Measurements from ENCODE around the gene SALL3.

SALL3 gene

DNA sequence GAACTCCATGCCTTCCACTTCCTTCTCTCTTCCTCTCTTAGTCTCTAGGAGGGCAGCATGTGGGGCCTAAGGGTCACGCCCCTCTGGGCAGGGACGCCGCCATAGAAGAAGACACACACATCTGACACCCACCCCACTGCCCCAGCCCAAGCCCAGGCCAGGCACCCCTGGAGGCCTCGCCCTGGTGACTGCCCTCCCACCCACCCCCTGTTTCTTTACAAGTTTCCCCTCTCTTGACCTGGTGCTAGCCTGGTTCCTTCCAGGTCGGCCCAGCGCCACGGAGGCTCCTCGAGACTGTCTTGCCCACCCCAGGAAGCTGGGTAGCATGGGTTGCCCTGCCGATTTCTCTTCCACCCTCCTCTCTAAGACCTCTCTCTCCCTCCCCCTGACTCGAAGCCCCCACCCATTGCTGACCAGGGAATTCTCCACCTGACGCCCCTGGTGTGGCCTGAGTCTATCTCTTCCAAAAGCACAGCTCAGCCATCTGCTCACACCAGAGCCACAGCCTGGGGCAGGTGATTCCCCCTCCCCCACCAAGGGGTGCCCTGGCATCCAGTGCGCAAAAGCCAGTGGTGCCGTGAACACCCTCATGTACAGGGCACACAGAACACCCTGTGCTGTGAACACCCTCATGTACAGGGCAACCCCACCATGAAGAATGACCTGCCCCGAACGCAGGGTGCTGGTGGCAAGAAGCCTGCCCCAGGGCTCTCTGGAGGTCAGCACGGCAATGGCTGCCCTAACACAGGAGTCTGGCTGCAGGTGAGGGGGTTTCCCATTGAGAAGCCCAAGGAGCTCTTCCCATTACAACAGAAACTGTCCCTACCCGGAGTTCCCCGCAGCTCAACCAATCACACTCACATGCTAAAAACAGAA, 13.5 kb upstream of the SALL3 start:
- no peak for DNase-seq (ENCODE audit: low read depth)

DNA sequence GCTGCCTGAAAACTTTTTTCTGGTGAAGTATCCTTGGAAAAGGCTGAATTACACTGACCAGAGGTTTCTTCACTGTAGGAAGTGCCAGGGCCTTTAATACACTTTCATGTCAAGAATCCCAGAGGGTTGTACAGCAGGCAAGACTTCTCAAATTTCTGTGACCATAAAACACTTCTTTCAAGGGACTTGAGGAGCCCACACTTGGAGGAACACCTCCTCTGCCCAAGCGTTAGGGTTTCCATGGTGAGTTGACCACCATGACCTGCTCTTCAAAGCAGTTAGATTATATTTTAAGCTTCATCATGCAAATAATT, 12.9 kb upstream of the SALL3 start:
- DNase-seq (ENCODE audit: low read depth): no peak

DNA sequence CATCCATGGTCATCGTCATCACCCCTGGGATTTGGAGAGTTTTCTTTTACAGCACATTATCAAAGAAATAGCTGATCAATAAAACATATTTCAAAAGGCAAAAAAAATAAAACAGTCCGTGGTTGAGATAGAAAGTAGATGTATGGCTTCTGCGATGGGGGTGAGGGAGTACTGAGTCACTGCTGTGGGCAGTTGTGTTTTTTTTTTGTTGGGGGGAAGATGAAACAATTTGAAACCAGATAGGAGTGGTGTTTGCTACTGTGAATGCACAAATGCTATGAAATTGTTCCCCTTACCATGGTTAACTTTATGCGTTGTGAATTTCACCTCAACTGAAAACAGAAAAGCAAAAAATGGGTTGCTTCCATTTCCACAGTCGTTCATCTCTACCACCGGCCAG, 11.9 kb upstream of the SALL3 start:
- no peak for DNase-seq (ENCODE audit: low read depth)

DNA sequence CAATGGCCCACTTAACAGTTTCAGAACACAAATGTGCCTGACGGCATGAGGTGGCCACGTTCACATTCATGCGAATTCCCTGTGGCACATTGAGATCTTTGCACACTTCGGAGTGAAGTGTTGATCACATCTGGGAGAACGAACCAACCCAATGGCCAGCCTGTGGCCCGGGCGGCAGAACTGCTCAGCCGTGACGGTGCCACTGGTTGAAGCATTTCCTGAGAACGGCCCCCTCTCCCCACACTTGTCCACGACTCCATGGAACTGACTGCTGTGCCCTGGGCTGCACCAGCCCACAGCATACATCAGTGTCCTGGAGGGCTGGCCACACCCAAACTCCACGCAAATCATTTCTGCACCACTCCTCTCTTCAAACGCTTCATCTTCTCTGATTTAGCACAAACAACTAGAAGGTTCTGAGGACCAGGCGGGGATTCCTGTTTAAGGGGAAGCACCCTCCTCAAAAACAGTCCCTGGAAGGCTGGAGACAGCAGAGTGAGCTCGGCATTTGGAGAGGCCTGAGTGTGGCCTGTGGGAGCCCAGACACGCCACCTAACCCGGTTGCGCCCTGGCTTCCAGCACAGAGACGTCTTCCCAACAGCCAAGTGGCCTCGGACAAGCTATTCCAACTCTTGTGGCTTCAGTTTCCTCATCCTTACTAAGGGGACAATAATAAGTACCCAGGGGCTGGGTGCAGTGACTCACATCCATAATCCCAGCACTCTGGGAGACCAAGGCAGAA, 9.9 kb upstream of the SALL3 start:
- DNase-seq (ENCODE audit: low read depth): no peak

DNA sequence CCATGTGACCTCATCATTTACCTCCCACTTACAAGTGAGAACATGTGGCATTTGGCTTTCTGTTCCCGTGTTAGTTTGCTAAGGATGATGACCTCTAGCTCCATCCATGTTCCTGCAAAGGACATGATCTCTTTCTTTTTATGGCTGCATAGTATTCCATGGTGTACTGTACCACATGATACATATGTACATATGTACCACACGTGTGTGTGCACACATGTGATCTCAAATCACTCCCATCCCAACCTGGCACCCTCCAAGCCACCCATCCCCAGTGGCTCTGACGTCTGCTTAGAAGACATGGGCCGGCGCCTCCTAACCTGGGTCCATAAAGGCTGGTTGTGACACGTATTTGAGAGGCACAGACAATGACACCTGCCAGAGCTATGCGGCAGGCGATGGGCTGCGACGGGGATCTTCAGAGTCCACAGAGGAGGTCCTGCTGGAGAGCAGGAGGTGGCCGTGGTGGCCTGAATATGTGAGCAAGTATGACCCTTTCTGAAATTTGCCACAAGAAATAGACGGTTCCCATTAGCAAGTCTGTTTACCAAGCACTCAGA, 8.8 kb upstream of the SALL3 start:
- DNase-seq (ENCODE audit: low read depth): no peak

DNA sequence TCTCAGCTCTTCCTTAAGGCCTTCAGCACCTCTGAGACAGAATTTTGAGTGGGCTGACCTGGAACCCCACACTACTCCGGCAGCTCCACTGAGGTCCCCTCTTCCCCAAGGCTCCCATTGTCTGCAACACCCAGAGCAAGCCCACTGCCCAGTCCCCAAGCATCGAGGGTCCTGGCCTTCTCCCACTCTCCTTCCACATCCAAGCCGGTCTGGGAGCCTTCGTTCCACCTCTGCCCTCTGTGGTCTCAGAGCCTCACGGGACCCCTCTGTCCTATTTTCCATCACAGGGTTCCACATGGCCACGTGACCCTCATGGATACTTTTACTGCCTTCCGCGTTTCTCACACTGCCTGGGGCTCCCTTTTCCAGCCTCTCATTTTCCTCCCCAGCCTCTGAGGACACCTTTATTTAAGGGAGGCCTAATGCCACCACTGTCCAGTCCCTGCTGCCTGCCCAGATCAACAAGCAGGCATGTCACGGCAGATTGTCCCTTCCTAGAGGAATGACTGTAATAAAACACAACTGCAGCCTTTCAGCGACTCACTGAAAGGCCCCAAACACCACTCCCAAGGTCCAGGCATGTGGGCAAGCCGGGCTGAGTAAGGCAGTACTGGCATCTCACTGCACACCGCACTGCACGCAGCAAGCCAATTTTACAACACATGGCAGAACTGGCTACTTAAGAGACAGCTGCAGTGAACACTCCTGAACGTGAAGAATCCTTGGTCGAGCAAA, 7.9 kb upstream of the SALL3 start:
- no peak for DNase-seq (ENCODE audit: low read depth)

DNA sequence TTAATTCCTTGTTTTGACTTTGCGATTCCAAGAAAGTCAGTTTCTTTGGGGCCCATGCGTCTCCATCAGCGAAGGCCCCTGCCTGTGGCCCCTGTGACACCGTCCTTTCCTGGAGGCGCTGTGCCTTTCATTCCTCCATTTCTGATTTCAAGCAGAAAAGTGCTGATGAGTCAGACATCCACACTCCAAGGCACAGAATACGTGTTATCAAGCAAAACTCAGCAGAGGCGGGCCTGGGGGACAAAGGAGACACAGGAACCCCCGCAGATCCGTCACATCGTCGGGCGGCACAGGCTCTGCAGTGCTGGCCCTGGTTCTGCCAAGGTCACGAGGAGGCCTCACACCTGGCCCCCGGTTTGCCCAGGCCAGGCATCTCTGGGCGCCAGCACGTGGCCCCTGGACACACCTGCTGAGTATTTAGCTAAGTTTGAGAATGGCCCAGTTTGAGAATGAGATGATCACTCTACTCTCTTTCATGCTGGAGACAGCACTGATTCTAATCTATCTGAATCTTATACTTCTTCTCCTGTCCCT, 7.2 kb upstream of the SALL3 start:
- DNase-seq (ENCODE audit: low read depth): no peak

DNA sequence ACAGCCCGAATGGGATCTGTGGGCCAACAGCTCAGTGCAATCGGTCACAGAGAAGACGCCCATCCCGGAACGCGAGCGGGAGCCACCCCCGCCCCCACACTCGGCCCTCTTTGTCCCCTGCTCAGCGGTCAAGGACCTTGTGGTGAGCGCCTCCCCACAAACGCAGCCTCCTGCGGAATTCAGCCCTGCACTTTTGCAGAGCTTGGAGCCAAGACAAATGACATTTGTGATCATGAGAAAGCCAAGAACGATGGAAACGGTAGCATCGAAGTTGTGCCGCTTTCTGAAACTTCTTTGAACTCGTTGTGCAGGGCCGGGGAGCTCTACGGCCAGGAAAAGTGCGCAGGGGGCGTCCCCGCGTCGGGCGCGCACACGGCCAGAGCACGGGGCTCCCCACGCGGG, 6.7 kb upstream of the SALL3 start:
- DNase-seq (ENCODE audit: low read depth): no peak

DNA sequence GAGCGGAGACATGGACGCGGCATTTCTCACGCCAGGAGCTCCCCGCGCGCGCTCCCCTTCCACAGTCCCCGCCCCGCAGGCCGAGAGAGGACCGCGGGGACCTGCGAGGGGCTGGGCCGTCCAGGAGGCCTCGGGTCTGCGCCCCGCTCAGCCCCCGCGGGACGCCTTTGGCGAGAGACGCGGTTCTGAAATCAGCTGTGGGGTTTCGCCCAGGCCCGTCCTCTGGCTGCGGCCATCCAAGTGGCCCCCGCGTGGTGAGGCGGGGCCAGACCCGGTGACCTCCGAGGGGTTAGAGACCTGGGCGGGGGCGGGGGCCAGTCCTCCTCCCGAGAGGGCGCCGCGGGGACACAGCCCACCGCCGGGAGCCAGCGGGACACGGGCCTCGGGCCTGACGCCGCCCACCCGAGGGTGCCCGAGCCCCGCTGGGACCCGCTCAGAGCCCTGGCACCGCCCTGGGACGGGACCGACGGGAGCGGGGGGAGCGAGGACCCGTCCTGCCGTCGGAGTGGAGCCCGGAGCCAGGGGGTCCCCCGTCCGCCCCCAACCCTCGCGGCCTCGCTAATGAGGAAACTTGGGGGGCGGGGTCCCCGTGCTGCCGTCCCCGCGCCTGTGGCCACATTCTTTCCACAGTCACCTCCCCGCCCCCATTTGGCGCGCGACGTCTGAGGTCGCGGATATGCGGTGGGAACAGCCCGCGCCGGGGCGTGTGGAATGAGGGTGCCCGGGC, 6.1 kb upstream of the SALL3 start:
- DNase-seq (ENCODE audit: low read depth): no peak

DNA sequence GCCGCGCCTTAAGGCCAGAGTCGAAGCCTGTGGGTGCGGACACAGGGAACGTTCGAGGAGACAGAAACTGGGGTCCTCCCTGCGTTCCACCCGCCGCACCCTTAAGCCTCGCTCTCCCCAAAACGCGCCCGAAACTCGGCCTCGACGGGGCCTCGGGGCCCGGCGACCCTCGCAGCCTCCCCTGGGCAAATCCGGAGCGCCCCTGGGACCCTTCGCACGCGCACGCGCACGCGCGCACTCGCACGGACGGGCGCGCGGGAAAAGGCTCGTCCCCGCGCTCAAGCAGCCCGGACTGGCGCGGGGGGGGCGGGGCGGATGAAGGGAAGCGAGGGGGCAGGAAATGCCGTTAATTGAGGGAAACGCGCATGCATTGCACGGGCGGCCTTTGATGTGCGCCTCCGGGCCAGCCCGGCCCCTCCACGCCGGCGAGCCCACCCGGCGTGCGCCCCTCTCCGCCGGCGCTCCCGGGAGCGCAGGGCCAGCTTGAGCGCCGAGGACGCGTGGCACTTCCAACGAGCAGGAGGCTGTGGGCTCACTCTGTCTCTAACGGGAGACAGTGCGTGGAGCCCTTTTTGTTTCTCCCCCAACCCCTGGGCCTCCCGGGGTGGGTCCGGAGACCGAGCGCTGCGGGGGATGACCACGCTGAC, 5.4 kb upstream of the SALL3 start:
- no peak for DNase-seq (ENCODE audit: low read depth)

DNA sequence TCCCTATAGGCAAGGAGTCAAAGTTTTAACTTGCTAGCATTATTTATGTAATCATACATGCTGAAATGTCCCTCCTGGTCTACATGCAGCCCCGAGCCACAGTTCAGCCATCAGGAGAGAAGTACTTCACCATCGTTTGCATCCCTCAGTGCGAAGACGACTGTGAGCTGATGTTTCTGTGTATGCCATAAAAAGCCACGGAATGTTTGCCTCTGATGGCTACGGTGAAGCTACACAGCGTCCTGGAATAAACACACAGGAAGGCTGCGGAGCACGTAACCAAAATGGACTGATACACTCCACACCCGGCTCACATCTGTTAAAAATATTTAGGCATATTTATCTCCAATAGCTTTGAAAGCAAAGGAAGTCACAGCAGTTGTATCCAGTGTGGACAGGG, 4.3 kb upstream of the SALL3 start:
- no peak for DNase-seq (ENCODE audit: low read depth)

DNA sequence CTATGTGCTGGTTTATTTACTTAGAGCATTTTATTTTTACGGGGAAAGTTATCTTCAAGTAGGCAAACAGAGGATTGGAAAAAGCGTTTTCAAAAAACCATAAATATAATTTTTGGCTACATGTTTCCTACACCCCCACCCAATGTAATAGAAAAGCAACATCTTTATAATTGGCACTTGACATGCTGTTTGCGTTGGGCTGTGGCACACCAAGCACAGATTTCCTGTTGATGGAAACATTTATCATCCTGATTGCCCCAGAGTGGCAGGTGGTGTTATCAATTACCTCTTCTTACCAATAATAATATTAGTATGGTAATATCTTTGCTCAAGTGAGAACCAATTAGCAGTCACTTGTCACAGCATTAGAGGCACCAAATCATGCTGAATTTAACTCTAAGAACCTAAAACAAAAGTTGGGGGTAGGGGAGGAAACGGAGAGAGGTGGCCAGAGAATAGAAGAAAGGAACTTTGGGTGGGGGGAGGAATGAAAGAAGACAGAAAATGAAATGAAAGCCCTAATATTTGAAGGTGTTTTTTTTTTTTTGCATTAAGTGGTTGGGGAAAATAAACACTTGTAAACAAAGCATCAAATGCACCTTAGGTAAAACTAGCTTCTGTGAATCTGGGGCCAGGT, 3.8 kb upstream of the SALL3 start:
- DNase-seq (ENCODE audit: low read depth): no peak

DNA sequence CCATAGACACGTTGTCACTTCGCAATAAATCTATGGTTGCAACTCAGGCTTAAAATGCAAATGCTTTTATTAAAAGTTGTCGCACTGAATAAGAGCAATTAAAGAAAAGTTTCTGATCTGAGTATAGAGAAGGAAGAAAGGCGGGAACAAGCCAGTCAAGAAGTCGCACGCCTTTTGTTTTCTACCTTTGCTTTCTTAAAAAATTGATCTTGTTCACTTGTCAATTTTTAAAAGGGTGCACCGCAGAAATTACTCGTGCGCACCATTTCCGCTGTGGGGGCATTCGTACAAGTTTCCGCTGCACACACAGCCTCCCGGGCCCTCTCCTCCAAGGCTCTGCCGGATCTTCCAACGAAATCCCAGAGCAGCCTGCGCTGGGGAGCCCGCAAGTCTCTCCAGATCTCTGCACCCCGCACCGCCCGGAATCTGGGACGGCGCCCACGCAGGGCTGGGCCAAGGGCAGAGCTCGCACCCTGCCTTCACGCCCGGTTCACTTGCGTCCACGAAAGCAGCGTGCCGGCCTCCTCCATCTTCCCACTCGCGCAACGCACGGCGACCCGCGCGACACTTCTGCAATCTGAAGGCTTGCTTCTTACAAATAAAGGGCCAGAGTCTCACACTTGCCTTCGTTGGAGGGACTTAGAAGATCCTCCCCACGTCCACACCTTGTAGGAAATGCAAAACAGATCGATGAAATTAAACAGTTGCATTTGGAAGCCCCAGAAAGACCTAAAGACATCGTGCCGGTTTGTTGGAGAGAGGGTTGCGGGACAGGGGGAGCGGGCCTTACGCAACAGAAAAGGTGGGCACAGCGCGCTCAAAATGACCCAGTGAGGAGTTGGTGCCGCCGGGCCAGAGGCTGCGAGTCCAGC, 2.6 kb upstream of the SALL3 start:
- DNase-seq (ENCODE audit: low read depth): no peak

DNA sequence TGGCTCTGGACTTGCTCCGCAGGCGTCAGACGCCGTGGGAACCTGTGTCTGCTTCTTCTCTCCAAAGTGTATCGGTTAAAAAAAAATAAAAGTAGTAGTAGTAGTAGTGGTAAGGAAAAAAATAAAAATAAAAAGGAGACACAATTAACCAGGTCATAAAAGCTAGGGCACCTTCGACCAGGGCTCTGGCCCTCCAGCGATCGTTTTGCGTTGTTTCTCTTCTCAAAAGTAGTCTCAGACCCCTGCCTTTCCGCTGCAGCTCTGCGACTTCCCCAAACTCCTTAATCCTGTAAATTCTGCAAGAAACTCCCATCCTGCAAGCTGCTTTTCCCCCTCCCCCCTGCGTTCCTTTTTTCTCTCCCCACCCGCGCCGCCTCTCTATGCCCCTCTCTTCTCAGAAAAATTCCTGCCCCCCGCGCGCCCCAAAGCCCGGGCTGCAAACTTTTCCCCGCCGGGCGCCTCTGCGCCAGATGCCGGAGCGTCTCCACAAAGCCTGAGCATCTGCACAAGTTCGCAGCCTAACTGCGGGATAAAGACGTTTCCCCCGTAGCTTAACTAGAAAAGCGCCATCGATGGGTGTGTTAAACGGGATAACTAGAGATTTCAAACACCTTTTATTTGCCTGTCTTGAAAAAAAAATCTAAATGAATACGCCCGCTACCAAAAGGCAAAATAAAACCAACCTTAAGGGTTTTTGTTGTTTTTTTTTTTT, 1.8 kb upstream of the SALL3 start:
- DNase-seq (ENCODE audit: low read depth): no peak

DNA sequence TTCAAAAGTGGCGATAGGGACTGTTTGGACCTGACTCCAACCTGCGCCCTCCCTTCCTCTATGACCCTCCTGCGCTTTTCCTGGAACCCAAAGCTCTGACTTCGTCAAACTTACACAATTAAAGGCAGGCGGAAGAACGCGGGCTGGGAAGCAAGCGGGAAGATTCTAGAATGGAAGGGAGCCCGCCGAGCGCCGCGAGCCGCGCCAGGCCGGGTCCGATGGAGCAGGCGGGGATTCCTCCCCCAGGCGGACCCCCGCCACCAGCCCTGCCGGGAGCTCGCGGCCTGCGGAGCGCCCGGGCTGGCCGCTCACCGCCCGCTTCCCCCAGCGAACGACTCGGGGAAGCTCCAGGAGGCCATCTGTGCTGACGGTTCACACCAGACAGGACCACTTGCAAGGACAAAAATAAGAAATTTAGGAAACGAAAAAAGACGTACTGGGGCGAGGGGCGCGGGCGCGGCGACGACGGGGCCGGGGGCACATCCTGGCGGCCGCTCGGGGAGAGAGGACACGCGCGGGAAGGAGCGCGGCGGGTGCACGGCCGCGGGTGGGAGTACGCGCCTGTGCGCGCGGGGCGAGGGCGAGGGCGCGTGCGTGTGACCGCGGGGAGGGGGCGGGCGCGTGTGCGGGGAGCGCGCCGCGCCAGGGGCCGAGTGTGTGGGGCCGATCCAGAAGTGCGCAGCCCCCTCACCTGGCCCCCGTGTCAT, 1.1 kb upstream of the SALL3 start:
- no peak for DNase-seq (ENCODE audit: low read depth)

DNA sequence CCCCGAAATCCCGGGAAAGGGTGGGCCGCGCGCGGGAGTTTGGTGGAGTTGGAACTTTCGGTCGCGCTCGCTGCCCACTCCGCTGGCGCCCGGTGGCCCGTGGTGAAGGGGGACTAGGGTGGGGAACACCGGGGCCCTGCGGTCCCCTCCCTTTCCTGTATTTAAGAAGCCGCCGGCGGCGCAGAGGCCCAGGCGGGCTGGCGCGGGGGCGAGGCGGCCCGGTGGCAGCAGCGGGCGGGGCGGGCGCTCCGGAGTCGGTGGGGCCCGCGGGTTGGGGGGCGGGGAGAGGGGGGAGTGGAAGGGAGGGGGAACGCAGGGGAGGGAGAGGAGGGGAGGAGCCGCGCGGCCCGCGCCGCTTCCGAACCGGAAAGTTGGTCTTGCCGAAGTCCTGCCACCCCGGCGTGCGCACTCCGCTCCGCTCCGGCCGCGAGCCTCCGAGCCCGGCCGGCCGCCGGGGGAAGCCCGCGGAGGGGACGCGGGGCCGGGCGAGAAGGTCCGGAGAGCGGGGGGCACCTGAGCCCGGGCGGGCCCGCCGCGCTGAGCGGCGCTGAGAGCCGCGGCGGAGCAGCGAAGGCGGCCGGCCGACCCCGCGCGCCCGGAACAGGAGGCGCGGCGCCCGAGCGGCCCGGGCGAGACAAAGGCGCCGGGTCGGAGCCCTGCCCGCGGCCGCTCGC, 425 bp upstream of the SALL3 start:
- DNase-seq (ENCODE audit: low read depth): no peak

DNA sequence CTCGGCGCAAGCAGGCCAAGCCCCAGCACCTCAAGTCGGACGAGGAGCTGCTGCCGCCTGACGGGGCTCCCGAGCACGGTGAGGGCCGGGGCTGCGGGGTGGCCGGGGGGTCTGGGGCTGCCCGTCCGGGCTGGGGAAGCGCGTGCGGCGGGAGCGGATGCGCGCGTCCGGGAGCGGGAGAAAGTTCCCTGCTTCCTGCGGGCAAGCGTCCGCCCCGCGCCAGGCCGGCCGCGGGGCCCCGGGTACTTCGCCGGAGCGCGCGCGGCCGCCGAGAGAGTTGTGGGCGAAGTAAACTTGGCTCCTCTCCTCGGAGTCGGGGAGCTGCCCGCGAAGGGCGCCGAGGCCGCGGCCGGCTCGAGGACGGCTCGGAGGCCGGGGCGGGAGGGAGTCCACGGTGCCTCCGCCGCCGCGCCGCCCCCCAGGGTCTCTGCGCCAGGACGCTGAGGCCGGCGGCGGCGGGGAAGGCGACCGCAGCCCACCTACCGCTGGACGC, 707 bp downstream of the SALL3 start:
- DNase-seq (ENCODE audit: low read depth): no peak

Measured in GM04504 (cell line).